Tracheal epithelial cell (primary cell): ENCODE data around the gene CARD11. TPM values are rescaled to one million over a fixed set of nuclear protein-coding genes. Genes with fewer than 3 reads are reported as not detected.

Source experiments
- total RNA-seq: library from RNA; depleted of rRNA; stranded (reverse); fragments of >200 nt; gene quantifications from 2 replicates; pipeline ENCODE4 v1.2.1, GENCODE V29; 2014

CARD11 gene
- 3.2 and 9.6 TPM in 2 replicates for total RNA-seq

DNA sequence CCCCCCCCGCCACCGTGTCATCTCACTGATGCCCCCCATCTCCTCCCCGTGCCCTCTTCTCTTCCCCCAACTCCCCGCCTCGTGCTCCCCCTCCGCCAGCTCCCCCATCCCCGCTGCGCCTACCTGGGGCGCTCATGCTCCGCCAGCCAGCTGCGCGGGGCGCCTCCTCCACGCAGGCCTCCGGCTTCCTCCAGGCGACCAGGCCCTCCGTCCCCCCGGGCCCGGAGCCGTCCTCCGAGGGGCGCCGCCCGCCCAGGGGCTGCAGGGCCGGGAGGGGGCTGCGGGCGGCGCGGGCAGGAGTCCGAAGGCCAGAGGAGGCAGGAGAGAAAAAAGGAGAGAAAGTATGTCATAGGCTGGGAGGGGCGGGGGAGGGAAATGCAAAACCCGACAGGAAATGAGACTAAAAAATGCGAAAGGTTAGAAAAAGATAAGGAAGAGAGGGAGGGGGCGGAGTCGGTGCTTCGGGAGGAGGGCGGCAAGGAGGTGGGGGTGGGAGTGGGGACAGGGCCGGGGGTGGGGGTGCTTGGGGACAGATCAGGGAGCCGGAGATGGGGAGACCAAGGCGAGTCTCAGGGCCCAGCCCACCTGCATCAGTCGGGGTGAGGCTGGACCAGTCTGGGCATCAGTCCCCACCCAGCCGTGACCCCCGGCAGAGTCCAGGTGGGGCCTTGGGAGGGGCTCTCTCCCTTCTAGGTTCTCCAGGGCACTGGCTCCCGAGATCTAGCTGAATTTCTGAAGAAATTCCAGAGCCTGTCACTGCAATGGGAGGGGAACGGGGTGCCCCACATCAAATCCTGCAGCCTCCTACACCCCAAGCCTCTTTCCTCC is at the start of gene CARD11:
TSS of gene CARD11 (minus strand) at position 324 of the 828 bp plus-strand sequence. CDS start 85,361 bp downstream, outside the sequence.

Other genes with a start within 250 kb of the CARD11 start
- 14.1 and 15.4 TPM in 2 replicates for gene GNA12, start 199.6 kb downstream of the CARD11 start, total RNA-seq